ENCODE data around the gene GPC4. TPM values are rescaled to one million over a fixed set of nuclear protein-coding genes. Genes with fewer than 3 reads are reported as not detected.

GPC4 gene
- total RNA-seq = 0.64 and 5.3 TPM in 2 replicates

DNA sequence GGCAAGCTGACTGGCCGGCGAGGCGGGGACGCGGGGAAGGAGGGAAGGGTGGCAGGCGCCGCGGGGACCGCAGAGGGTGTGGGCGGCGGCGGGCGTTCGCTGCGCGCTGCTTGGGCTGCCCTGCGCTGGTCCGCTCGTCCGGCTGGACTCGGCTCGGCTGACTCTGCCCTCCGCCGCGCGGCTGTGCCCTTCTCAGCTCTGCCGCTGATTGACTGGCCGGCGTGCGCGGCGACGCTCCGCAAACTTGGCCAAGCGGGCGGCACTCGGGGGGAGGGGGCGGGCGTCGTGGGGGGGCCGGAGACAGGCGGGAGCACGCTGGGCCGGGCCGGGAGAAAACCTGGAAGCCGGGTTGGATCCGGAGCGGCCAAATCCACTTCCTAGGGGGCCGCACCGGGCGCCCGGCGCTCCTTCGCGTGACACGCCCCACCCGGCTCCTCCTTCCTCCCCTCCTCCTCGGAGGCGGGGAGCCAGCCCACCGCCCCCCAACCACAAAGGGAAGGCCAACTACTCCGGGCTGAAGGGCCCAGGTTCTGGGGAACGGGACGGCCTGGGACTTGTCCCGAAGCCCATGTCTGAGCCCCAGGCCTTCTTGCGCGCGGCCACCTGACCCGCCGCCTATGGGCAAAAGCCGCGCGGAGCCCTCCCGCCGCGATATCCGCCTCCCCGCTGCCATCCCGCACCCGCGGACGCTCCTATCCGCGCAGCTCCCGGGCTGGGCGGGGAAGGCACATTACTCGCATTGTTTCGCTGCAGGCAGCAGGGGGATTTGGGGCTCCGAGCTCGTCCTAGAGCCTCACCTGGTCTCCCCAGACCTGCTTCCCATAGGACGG, at the start of gene GPC4:
TSS of gene GPC4 (minus strand) at position 214 of the 830 bp plus-strand sequence. CDS start 524 bp downstream, outside the sequence.

Other genes starting within 250 kb of the GPC4 start
- not detected in 2 replicates for gene TFDP3, start 197.1 kb downstream of the GPC4 start, total RNA-seq